ENCODE measurements around the gene CDH13.

Gene CDH13

DNA sequence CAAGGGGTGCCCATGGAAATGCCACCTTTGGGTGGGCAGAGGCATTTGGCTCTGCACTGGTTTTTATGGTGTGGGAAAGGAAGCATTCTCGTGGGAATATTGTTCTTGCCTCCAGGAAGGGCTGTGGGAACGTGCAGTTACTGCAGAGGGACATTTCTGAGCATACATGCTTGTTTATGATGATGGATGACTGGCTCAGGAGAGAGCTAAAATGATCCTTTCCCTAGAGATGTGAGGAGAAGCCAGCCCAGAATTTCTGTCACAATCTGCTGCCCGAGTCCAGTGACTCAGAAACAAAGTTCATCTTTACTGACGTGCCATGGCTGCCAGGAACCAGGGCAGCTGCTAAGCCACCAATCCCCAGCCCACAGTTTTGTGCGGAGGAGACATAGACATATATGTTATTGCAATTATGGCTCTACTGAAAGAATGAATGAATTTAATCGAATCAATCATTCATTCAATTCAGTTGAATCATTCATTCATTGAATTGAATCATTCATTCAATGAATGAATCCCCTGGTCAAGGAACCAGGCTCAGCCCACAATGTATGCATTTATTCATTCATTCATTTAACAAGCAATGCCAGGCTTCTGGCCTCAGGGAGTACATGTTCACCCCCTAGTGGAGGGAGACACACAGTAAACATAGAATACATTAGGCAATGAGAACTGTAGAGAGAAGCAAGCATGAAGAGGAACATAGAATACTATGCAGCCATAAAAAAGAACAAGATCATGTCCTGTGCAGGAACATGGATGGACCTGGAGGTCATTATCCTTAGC, 766.6 kb downstream of the CDH13 start:
- DNase-seq = no peak

DNA sequence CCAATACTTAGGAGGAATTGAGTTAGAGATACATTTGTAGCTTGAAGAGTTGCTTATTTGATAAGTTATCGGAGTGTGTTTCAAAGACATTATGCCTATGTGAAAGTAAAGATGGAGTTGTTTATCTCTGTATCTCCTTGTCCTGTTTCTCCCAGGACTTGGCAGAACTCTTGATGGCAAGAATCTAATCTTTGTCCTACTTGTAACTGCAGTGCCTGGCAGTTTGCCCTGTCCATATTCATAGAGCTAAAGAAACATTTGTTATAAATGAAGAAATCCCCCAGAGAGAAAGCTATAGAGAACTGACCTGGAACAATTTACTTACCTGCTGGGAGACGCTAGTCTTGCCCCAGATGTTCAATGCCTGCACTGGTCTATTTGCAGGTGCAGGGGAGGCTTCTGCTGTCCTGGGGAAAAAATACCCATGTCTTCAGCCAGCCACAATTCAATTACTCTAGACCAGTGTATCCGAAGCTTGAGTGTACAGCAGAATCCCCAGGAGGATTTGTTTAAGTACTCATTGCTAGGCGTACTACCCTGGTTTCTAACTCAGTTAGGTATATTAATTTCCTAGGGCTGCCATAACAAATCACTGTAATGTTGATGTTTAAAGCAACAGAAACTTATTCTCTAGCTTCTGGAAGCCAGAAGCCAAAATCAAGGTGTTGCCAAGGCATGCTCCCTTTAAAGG, 771.0 kb downstream of the CDH13 start:
- no peak for DNase-seq

DNA sequence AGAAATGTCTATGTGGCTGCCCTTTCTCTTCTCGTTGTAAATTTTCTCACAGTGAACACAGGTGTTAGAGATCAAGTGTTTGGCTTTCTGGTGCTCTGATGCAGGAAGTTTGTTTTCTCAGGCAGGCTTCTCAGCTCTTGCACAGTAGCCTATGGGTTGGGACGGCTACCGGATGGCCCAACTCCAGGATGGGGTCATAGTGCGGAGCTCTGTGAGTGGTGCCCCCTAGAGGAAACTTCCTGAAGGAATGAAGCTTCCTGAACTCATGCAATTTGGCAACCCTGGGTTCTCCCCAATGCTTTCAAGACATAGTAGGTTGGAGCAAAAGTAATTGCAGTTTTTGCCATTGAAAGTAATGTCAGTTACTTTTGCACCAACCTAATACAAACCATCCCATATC, 773.5 kb downstream of the CDH13 start:
- no peak for DNase-seq

DNA sequence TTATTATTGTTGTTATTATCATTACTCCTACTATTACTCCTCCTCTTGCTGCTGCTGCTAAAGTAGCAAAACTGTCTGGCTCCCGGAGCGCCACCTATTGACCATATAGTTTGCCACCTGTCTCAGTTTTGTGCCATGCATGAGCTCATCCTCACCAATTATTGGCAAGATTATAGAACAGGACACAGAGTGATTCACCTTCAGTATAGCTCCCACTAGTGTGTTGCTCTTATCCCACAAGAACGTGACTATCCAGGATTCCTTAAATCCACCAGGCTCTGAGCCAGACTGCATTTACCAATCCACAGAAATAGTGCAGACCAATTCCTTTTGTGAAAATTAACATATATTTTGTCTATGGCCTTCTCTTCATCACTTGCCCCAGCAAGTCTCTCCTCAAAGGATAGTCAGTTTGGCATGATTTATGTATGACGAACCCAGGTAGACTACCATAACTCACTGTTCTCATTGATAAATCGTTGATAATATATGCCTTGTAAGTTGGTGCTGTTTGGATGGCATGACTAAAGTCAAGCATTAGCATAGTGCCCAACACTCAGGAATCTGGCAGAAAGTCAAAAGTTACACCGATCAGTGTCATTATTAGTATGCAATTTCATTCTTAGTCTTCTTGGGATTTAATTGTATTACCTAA, 775.5 kb downstream of the CDH13 start:
- DNase-seq = no peak

DNA sequence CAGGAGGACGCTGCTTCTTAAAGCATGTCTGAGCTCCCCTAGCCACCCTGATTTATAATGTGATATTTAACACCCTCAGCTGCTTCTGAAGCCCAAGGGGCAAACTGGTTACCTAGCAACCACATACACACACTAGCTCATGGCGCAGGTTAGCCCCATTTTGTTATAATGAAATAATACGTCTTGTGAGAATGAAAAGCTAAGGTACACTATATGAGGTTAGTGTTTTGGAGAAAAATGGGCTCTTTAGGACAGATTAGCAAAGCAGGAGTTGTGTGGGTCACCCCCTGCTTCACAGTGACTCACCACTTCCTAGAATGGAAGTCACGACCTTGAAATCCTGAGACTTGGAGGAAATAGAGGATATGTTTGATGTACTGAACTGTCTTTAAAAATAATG, 776.2 kb downstream of the CDH13 start:
- DNase-seq = no peak

DNA sequence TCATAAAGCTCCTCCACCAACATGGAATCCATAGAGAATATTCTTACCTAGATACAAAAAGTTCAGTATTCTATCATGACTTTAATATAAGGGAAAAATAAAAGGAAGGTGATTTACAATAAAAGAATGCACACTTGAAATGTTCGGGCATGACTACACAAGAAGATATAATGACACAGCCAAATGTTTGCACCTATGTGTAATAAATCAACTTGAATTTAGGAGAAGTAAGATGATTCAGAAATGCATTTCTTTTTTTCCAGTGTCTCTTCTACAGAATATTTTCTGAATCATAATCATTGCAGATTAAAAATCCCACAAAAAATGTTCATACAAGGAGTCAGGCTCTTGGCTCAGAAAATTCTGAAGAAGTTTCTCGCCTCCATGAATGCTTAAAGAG, 777.0 kb downstream of the CDH13 start:
- no peak for DNase-seq

DNA sequence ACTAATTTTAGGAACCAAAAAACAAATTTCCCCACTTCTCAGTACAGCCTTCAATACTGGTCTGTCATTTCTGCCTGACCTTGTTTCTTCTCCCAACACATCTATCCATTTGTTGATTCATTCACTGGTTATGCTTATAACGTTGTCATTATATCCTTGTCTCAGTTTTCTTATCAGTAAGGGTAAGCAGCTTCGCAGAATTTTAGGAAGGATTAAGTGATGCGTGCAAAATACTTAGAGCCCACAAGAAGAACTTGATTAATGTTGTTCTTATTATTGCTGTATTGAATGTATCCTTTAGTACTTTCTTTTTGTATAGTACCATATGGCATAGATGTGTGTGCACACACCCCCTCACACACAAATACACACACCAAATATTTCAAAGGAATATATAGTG, 777.5 kb downstream of the CDH13 start:
- no peak for DNase-seq

DNA sequence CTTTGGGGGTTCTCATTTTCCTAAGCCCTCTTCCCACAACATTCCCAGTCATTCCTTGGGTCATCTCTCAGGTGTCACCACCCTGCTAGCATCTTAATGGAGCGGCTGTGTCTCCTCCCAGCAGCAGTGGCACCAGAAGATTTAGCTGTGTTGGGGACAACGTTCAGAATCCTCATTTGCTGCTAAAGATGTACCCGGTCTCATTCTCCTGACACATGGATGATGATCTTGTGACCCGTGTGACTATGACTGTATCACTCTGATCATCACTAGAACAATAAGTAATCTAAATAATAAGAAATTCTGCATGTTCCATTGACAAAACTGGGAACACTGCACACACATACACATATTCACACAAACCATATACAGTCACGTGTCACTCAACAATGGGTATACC, 781.2 kb downstream of the CDH13 start:
- DNase-seq = no peak

DNA sequence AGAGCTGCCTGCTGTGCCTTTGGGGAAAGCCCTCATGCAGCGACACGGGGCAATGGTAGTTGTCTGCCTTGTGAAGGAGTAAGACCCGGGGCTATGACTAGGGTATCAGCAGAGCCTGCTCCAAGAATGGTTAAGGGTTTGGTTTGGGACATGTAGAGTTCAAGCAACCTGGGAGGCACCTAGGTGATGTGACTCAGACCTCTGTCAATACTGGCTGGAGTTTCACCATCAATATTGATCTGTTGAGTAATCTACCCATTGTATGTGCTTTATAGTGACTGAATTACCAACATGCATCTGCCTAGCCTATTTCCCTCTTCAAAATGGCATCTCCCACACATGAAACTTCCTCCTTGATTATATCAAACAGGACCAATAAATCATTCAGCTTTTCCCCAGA, 782.6 kb downstream of the CDH13 start:
- DNase-seq = no peak

DNA sequence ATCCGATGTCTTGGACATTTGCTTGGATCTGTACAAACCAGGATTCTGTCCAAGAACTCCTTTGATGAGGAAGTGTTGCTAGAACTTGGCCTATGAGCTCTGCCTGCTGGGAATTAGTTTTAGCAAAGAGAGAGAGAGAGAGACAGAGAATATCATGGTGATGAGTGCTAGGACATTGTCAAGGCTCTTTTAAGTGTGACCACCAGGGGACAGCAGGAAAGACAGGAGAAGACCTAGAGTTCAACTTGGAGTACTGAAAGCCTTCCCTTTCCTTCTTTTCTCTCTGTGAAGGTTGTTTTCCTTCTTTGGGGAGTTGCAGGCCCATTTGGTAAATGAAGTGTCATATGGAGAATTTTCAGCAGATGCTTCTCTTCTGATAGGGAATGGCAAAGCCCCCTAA, 791.8 kb downstream of the CDH13 start:
- DNase-seq = no peak

DNA sequence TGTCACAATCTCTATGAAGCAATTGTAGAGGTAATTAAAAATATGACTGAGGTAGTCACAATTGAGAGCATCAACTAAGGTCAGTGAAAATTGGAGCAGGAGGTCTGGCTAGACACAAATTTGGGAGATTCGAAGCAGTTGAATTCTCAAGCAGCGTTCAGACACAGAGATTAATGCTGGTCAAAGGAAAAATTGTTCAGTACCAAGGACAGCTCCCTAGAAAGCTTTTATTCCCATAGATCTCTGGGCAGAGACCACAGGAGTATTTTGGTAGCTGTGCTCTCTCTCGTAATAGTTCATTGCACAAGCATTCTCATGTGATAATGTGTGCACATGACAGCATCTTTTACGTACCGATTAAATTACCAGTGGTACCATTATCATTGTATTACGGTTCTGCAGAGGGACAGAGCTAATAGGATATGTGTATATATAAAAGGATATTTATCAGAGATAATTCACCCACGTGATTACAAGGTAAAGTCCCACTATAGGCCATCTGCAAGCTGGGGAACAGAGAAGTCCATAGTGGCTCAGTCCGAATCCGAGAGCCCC, 793.5 kb downstream of the CDH13 start:
- DNase-seq = no peak

DNA sequence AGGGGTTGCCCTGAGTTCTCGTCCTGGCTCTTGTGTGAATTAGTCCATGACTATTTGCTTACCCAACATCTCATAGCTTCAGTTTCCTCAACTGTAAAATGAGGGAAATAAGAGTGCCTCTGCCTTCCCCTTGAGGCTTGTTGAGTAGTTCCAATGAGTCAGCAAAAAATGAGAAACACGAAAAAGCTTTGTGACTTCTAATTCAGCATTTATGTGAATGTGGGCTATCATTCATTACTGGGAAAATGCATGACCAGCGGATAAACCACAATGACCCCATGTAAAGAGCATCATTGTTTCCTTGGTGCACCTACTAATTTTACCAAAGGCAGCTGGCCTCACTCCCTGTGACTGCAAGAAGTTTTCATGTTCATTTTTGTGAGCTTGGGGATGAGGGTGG, 806.4 kb downstream of the CDH13 start:
- DNase-seq = no peak

DNA sequence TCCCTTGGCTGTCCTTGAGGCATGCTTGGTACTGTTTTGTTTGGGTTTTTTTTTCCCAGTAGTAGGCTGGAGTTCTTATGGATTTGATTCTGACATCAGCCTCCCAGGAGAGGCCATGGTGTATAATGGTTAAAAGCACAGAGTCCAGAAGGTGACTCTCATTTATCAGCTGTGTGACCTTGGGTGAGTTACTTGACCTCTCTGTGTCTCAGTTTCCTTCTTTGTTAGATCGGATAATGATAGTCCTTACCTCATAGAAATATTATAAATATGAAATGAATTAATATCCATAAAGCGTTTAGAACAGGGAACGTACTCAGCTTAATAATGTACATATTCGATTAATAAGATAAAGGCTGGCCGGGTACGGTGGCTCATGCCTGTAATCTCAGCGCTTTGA, 810.3 kb downstream of the CDH13 start:
- no peak for DNase-seq

DNA sequence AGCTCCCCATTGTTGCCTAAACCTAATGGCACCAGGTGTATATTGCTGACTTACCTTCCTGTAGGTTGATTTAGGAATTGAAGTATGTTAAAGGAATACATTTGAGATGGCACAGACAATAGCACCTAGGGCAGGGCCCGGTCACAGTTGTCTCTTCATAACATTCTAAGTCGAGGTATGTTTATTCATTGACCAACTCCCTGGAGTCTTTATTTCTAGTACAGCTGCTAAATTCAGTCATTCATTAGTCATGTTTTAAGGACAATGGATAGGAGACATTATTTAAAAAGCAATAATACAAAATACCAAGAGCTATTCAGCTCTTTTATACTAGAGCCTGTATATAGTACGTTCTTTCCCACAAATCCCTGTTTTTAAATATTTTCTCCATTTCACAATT, 811.6 kb downstream of the CDH13 start:
- no peak for DNase-seq

DNA sequence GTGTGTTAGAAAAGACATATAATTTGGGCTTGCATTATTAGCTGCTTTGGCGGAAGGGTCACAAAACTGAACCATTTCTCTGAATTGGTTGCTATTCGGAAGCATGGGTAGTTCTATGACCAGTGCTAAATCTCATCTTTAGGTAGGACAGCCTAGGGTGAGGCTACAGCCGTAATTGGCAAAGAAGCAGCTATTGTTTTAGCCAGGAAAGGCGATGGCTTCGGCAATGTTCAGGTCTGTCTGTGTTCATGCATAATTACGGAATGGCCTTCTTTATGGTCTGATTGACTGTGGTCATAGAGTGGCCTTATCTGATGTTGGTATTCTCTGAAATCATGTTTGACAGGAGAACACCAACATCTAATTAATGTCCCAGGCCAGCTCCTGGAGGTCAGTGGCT, 812.6 kb downstream of the CDH13 start:
- DNase-seq = no peak

DNA sequence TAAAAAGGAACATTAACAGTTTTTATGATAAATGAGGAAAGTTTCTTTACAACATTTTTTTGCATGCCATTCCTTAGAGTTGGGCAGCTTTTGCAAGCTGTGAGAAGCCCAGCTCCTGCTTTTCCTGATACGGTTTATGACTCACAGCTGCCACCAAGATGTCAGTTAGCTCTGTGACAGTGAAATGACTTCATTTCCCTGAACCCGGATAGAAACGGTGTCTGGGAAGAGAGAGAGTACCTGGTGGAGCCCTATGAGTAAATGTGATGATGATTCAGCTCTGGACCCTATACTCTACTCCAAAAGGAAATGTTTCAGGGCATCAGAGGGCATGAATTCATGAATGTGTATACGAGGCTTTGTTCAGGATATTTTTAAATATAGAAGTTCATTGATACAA, 814.7 kb downstream of the CDH13 start:
- no peak for DNase-seq

DNA sequence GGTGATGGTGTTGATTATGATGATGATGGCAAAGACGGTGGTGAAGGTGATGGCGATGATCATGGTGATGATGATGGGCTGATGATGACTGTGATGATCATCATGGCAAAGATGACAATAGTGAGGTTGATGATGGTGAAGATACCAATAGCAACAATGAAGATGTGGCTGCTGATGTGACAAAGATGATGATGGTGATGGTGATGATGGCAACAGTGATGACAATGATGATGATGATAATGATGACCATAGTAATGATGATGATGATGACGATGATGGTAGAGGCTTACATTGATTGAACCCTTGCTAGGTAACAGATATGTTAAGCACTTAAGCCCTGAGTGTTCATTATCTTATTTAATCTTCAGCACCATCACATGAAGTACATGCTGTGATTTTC, 817.2 kb downstream of the CDH13 start:
- DNase-seq = no peak

DNA sequence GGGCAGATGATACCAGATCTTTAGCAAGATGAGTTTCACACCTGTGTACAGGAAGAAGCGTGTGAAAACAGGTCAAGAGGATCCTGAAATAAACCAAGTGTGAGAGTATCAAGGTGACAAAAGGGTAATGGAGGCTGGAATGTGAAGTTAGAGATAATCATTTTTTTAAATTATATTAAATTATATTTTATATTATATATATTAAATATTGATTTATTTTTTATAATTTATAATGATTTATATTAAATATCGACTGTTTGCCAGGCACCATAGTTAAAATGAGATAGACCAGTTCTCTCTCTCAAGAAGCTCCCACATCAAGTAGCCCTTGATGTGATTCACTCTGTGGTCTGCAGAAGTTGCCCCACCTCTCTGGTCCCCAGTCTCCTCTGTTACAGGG, 820.8 kb downstream of the CDH13 start:
- DNase-seq = no peak

DNA sequence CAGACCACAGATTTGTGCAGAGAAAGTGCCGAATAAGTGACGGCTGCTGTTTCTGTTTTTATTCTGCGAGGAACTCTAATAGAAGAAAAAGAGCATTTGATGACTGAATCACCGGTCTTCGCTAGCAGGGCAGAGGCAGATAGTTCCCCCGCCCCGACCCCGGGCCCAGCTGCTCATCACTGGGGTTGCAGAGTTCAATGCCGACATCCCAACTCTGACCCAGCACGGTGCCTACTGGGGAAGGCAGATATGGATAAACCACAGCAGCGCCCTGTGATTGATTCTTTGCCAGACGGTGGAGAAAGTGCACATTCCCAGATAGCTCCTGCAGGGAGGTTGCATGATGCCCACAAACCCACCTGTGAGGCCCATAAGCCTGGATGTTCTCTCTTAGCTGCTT, 823.1 kb downstream of the CDH13 start:
- no peak for DNase-seq

DNA sequence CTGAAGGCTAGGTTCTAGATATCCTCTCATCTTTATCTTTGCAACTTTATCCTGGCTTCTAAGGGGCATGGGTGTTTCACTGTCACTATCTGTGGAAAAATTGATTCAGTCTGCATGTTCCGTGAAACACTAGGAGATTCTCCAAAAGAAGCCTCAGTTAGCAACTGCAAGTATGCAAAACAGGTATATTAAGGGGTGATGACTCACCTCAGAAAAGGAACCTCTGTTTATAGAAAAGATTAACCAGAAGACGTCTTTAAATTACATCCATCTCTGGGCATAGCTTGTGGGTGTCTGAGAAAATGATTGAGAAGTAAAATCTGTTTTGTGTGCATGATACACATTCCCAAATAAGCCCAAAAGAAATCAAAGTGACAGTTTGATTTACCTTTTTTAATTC, 827.2 kb downstream of the CDH13 start:
- no peak for DNase-seq

DNA sequence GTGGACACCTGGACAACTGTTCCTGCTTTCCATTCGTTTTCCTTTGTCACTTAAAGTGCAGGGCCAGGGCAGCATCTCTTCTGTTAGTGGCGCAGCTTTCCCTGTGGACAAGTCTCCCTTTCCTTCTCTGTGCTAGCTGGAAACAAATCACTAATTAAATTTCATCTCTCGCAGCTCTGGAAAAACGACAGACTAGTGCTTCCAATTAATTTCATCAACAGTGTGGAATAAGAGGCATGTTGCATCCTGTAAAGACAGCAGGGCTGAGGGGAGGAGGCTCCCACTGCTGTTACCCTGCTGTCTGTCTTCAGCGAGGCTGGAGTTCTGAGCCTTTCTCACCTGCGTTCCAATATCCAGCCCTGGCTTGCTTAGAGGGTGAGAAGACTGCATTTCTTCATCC, 828.9 kb downstream of the CDH13 start:
- no peak for DNase-seq

DNA sequence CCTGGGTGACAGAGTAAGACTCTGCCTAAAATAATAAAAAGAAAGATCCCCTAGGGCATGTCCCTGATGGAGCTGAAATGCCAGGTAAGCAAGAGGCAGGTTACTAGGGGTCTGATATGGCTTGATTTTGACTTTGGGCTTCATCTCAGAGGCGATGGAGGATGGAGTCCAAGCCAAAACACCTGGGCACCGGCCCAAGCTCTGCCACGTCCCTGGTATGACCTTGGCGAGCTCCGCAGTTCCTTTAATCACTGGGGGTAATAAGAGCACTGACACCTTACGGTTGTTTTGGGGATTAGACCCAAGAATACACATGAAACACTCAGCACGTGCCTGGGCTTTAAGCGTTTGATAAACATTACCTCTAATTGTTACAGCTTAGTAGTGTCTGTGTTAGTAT, 830.2 kb downstream of the CDH13 start:
- no peak for DNase-seq

DNA sequence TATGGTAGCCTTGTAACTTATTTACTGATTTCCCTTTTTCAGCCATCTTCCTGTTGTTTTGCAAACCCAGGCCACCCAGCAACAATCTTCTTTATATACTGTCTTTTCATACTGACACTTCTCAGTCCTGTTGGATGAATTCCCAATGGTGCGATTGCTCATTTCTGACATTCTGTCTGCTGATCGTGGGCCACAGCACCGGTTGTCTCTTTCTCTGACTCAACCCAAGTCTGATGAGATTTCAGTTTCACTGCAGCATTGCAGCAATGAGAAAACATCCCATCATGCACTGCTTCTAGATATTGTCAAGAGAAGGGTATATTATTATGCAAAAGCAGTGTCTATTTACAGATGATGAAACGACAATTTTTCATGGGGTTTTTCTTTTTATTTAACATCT, 831.8 kb downstream of the CDH13 start:
- DNase-seq = no peak

DNA sequence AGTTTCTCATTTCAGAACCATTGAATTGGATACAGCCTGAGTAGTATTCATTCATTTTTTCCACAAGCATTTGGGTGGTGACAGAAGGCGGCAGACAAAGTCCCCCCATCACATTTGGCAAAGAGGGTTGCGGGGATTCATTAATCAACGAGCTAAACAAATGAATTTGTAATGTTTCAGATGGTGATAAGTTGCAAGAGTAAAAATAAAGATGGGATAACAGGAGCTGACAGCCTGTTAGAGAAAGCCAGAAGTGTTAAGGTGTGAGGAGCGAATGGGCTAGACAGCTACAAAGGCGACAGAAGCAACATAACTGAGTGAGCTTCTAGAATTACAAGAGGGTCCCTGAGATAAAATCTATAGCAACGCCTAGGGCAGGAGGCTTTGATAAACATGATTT, 838.2 kb downstream of the CDH13 start:
- no peak for DNase-seq
